IMR-90 (cell line): ENCODE data around the gene CENPP. TPM values are rescaled to one million over a fixed set of nuclear protein-coding genes. Genes with fewer than 3 reads are reported as not detected.

ENCODE experiments used
- ATAC-seq: fragments of 200-7000 bp; cut with Tn5 transposase; 2 replicates; pipeline ENCODE4 v1.9.1; 2020; ENCODE audit warnings: low read depth, mild to moderate bottlenecking, moderate library complexity
- BruUV-seq: library from RNA; stranded (reverse); fragments of 400-500 nt; replicated peaks from 2 replicates; lab custom pipeline; 2021; lab: Mats Ljungman, UMichigan
- CTCF ChIA-PET: fragments of 300-600 bp; formaldehyde crosslinking; extraction: SDS; loops from one replicate; lab custom pipeline; 2021; ENCODE audit warnings: antibody characterized with exemption; lab: Yijun Ruan, JAX
- POLR2A ChIA-PET: fragments of 300-600 bp; sonication (Branson Sonifier 250); formaldehyde crosslinking; loops from one replicate; lab custom pipeline; 2022; ENCODE audit warnings: antibody characterized with exemption; ENCODE audit not compliant: unreplicated experiment; lab: Charles Lee
- DNase-seq: peaks from one replicate; pipeline ENCODE4 v3.0.0; 2013
- H2AFZ ChIP-seq: replicated peaks from 2 replicates; pipeline ENCODE3; 2013; ENCODE audit warnings: low read length, mild to moderate bottlenecking; ENCODE audit not compliant: poor library complexity
- H2AK5ac ChIP-seq: 2 replicates; pipeline ENCODE4 v1.6.1; 2013; ENCODE audit warnings: low read depth, low read length, inconsistent platforms
- H2AK9ac ChIP-seq: replicated peaks from 2 replicates; pipeline ENCODE3; 2013; ENCODE audit warnings: mild to moderate bottlenecking, low read depth, low read length, moderate library complexity; ENCODE audit not compliant: poor library complexity
- H2BK120ac ChIP-seq: 2 replicates; pipeline ENCODE4 v1.6.1; 2013; ENCODE audit warnings: low read depth, low read length, inconsistent platforms
- H2BK15ac ChIP-seq: 3 replicates; pipeline ENCODE4 v1.6.1; 2013; ENCODE audit warnings: low read depth, low read length, inconsistent platforms
- H2BK20ac ChIP-seq: 2 replicates; pipeline ENCODE4 v1.6.1; 2013; ENCODE audit warnings: low read depth, mild to moderate bottlenecking, inconsistent platforms, low read length, moderate library complexity
- H2BK5ac ChIP-seq: 2 replicates; pipeline ENCODE4 v1.6.1; 2013; ENCODE audit warnings: mild to moderate bottlenecking, low read depth, low read length, inconsistent platforms; ENCODE audit not compliant: poor library complexity, severe bottlenecking
- H3K14ac ChIP-seq: replicated peaks from 2 replicates; pipeline ENCODE4 v1.6.1; 2013; ENCODE audit warnings: low read depth, low read length, inconsistent platforms
- H3K18ac ChIP-seq: 2 replicates; pipeline ENCODE4 v1.6.1; 2013; ENCODE audit warnings: low read depth, low read length, control low read depth
- H3K23ac ChIP-seq: 2 replicates; pipeline ENCODE4 v1.6.1; 2013; ENCODE audit warnings: low read depth, low read length, inconsistent platforms
- H3K27ac ChIP-seq: 2 replicates; pipeline ENCODE4 v1.5.1; 2013; ENCODE audit warnings: mild to moderate bottlenecking, control low read depth, low read length; ENCODE audit not compliant: insufficient read depth
- H3K27me3 ChIP-seq: 2 replicates; pipeline ENCODE4 v1.6.1; 2013; ENCODE audit warnings: low read length; ENCODE audit not compliant: control insufficient read depth, insufficient read depth
- H3K36me3 ChIP-seq: 2 replicates; pipeline ENCODE4 v1.6.1; 2013; ENCODE audit warnings: low read length, mixed read lengths; ENCODE audit not compliant: control insufficient read depth, insufficient read depth
- H3K4ac ChIP-seq: 2 replicates; pipeline ENCODE4 v1.6.1; 2013; ENCODE audit warnings: low read depth, low read length, inconsistent platforms
- H3K4me1 ChIP-seq: 2 replicates; pipeline ENCODE4 v1.6.1; 2013; ENCODE audit warnings: low read length, mixed read lengths; ENCODE audit not compliant: control insufficient read depth, insufficient read depth
- H3K4me2 ChIP-seq: 2 replicates; pipeline ENCODE4 v1.6.1; 2013; ENCODE audit warnings: low read depth, mild to moderate bottlenecking, control low read depth, low read length, moderate library complexity
- H3K4me3 ChIP-seq: 2 replicates; pipeline ENCODE4 v1.5.1; 2013; ENCODE audit warnings: low read depth, mild to moderate bottlenecking, control low read depth, low read length, moderate library complexity; ENCODE audit not compliant: insufficient read depth
- H3K56ac ChIP-seq: 2 replicates; pipeline ENCODE4 v1.6.1; 2013; ENCODE audit warnings: low read length, inconsistent platforms; ENCODE audit not compliant: insufficient read depth; ENCODE audit errors: extremely low read depth
- H3K79me1 ChIP-seq, 2 experiments: 2 replicates each; pipeline ENCODE4 v1.6.1; 2013; ENCODE audit warnings: low read length in 2 of 2, inconsistent platforms in 1 of 2, low read depth in 1 of 2
- H3K9ac ChIP-seq: 2 replicates; pipeline ENCODE4 v1.6.1; 2013; ENCODE audit warnings: low read depth, low read length, control low read depth
- H3K9me1 ChIP-seq: 2 replicates; pipeline ENCODE4 v1.6.1; 2013; ENCODE audit warnings: low read length, inconsistent platforms; ENCODE audit not compliant: insufficient read depth
- H3K9me3 ChIP-seq: 2 replicates; pipeline ENCODE4 v1.6.1; 2013; ENCODE audit warnings: low read length; ENCODE audit not compliant: control insufficient read depth, insufficient read depth
- H4K20me1 ChIP-seq: 2 replicates; pipeline ENCODE4 v1.6.1; 2013; ENCODE audit warnings: low read length, inconsistent platforms; ENCODE audit not compliant: insufficient read depth
- H4K5ac ChIP-seq: 2 replicates; pipeline ENCODE4 v1.6.1; 2013; ENCODE audit warnings: mild to moderate bottlenecking, low read depth, low read length, control low read depth
- H4K8ac ChIP-seq, 2 experiments: 2 replicates each; pipeline ENCODE4 v1.6.1; 2013; ENCODE audit warnings: low read depth in 2 of 2, low read length in 2 of 2, control low read depth in 1 of 2, inconsistent platforms in 1 of 2
- H4K91ac ChIP-seq: 2 replicates; pipeline ENCODE4 v1.6.1; 2013; ENCODE audit warnings: low read depth, low read length, inconsistent platforms; ENCODE audit not compliant: insufficient read depth
- BHLHE40 ChIP-seq: fragments of 150-350 bp; IDR thresholded peaks from 2 replicates; pipeline ENCODE4 v1.6.1; 2016; ENCODE audit warnings: mild to moderate bottlenecking, low read depth, low read length
- CTCF ChIP-seq: conservative IDR thresholded peaks from 2 replicates; pipeline ENCODE4 v1.5.1; 2012; ENCODE audit warnings: mild to moderate bottlenecking, low read depth, low read length, improper control_type of control experiment
- ELK1 ChIP-seq: fragments of 150-350 bp; IDR thresholded peaks from 2 replicates; pipeline ENCODE4 v1.6.1; 2016; ENCODE audit warnings: low read depth, mild to moderate bottlenecking, low read length, moderate library complexity, borderline replicate concordance
- FOS ChIP-seq: fragments of 150-350 bp; IDR thresholded peaks from 2 replicates; pipeline ENCODE4 v1.6.1; 2016; ENCODE audit warnings: low read depth, low read length
- MAFK ChIP-seq: IDR thresholded peaks from 2 replicates; pipeline ENCODE4 v1.6.1; 2012; ENCODE audit warnings: low read depth, low read length, improper control_type of control experiment
- MAZ ChIP-seq: IDR thresholded peaks from 2 replicates; pipeline ENCODE4 v1.6.1; 2012; ENCODE audit warnings: low read depth, mild to moderate bottlenecking, low read length, improper control_type of control experiment, moderate library complexity, borderline replicate concordance
- POLR2A ChIP-seq: IDR thresholded peaks from 2 replicates; pipeline ENCODE4 v1.6.1; 2012; ENCODE audit warnings: mild to moderate bottlenecking, low read depth, low read length
- RAD21 ChIP-seq: IDR thresholded peaks from 2 replicates; pipeline ENCODE4 v1.6.1; 2012; ENCODE audit warnings: low read length, improper control_type of control experiment
- RCOR1 ChIP-seq: IDR thresholded peaks from 2 replicates; pipeline ENCODE4 v1.6.1; 2012; ENCODE audit warnings: mild to moderate bottlenecking, low read length, improper control_type of control experiment; ENCODE audit not compliant: insufficient replicate concordance
- RFX5 ChIP-seq: IDR thresholded peaks from 2 replicates; pipeline ENCODE4 v1.8.0; 2012; ENCODE audit warnings: low read depth, mild to moderate bottlenecking, low read length, moderate library complexity
- SMC3 ChIP-seq: fragments of 150-350 bp; IDR thresholded peaks from 2 replicates; pipeline ENCODE4 v1.6.1; 2016; ENCODE audit warnings: low read depth, mild to moderate bottlenecking, antibody characterized with exemption, low read length, moderate library complexity
- WGBS, 2 experiments: methylation state at CpG; one replicate each; pipeline versions ENCODE4 v1.1.5 to v1.1.7; 2013; ENCODE audit warnings: missing lambda C conversion rate in 2 of 2; ENCODE audit not compliant: insufficient read length in 1 of 2; ENCODE audit errors: extremely low coverage in 2 of 2; 5-methylcytosine and 5-hydroxymethylcytosine counted together
- dilution Hi-C: fragments of 300-500 bp; cut with HindIII; formaldehyde crosslinking; loops from one replicate; pipeline ENCODE4 v1.14.3; 2018; ENCODE audit warnings: low sequenced_read_pairs; ENCODE audit not compliant: unreplicated experiment
- in situ Hi-C: fragments of 300-500 bp; cut with MboI; formaldehyde crosslinking; loops from 3 replicates; pipeline ENCODE4 v1.14.3; 2019; ENCODE audit warnings: low sequenced_read_pairs, inconsistent platforms, mixed read lengths
- intact Hi-C: fragments of 100-400 bp; cut with micrococcal nuclease; formaldehyde crosslinking; loops from 2 replicates; pipeline ENCODE4 v1.10.0; 2022
- polyA plus RNA-seq, 3 experiments: library from polyadenylated mRNA; depleted of rRNA; stranded (reverse); fragments of >200 nt; gene quantifications; 2 replicates each; pipeline ENCODE4 v1.2.3, GENCODE V29; 2012; ENCODE audit warnings: low replicate concordance in 1 of 3
- total RNA-seq: library from RNA; depleted of rRNA; stranded (reverse); fragments of >200 nt; gene quantifications from 2 replicates; pipeline ENCODE4 v1.2.3, GENCODE V29; 2012

The CENPP gene
- total and polyA plus RNA-seq, 2 of the 4 experiments (the other 2 are of a cell fraction): 1.4 to 2.0 TPM

- H4K8ac ChIP-seq: no peak overlapping the region
- H3K56ac ChIP-seq: no peak overlapping the region
- no peak overlapping the region for H2AK9ac ChIP-seq
- no peak overlapping the region for H2BK15ac ChIP-seq
- no peak overlapping the region for H3K4me2 ChIP-seq
- no peaks in the 10 kb centered on the region for H4K20me1 ChIP-seq
- H3K18ac ChIP-seq: no peak overlapping the region
- no CpG with 5 or more reads among the region's 3 CpGs for WGBS, 2 experiments
- no peaks in the 10 kb centered on the region for H3K4me1 ChIP-seq
- no peak overlapping the region for H2BK120ac ChIP-seq
- no peaks in the 10 kb centered on the region for H3K9me3 ChIP-seq
- H3K4me3 ChIP-seq: no peak overlapping the region
- no peak overlapping the region for H3K9ac ChIP-seq
- H3K36me3 ChIP-seq: no peaks in the 10 kb centered on the region
- no peak overlapping the region for H3K27ac ChIP-seq
- intact Hi-C loops: no loop called here
- no peak overlapping the region for H3K4ac ChIP-seq
- no peak overlapping the region for H2AFZ ChIP-seq
- ChIA-PET CTCF (no interaction called here), POLR2A (no interaction called here)
- TF ChIP-seq MAFK: no peak
- TF ChIP-seq CTCF: no peak
- TF ChIP-seq RAD21: no peak
- no peak for TF ChIP-seq MAZ
- no peak for TF ChIP-seq RCOR1
- TF ChIP-seq FOS: no peak
- TF ChIP-seq RFX5: no peak
- no peak for TF ChIP-seq SMC3
- no peak for TF ChIP-seq ELK1
- TF ChIP-seq POLR2A: no peak
- TF ChIP-seq BHLHE40: no peak
- no peak overlapping the region for H3K23ac ChIP-seq
- H4K5ac ChIP-seq: no peak overlapping the region
- BruUV-seq: no TSS peak
- no peak for DNase-seq
- H3K14ac ChIP-seq: no peak overlapping the region
- dilution Hi-C loops: no loop called here
- no peaks in the 10 kb centered on the region for H3K79me1 ChIP-seq
- H2BK20ac ChIP-seq: no peak overlapping the region
- peaks cover 6% of the 10 kb centered on the region; the same call in 1 of the 2 replicates for H3K9me1 ChIP-seq
- in situ Hi-C loops: no loop called here
- H2BK5ac ChIP-seq: no peak overlapping the region
- H3K27me3 ChIP-seq: no peaks in the 10 kb centered on the region
- no peak overlapping the region for H4K91ac ChIP-seq
- H2AK5ac ChIP-seq: no peak overlapping the region
- ATAC-seq: no peak
These were observed 129.5 kb downstream of the CENPP start for GRCh38 chr9:92455217-92455616.
